Neuronal stem cell (in vitro differentiated cells): Measurements from ENCODE around the gene CDPF1.

ENCODE experiments used
- DNase-seq: peaks from one replicate; pipeline ENCODE4 v3.0.0-alpha.2; 2013; ENCODE audit warnings: low spot score
- H2AFZ ChIP-seq: one replicate; pipeline ENCODE4 v1.6.1; 2013; ENCODE audit warnings: mild to moderate bottlenecking, low read length, inconsistent platforms
- H2AK5ac ChIP-seq: 2 replicates; pipeline ENCODE4 v1.6.1; 2013; ENCODE audit warnings: low read depth, mild to moderate bottlenecking, inconsistent platforms, low read length, moderate library complexity, mixed read lengths
- H2BK120ac ChIP-seq: 2 replicates; pipeline ENCODE4 v1.6.1; 2013; ENCODE audit warnings: low read depth, mild to moderate bottlenecking, inconsistent platforms, low read length, moderate library complexity, mixed read lengths
- H2BK12ac ChIP-seq: one replicate; pipeline ENCODE4 v1.6.1; 2013; ENCODE audit warnings: low read length, inconsistent platforms
- H2BK15ac ChIP-seq: 2 replicates; pipeline ENCODE4 v1.6.1; 2013; ENCODE audit warnings: mild to moderate bottlenecking, low read length, inconsistent platforms, mixed read lengths
- H2BK5ac ChIP-seq: one replicate; pipeline ENCODE4 v1.6.1; 2013; ENCODE audit warnings: inconsistent platforms, mild to moderate bottlenecking, low read length, moderate library complexity
- H3K14ac ChIP-seq: one replicate; pipeline ENCODE4 v1.6.1; 2013; ENCODE audit warnings: low read length, inconsistent platforms
- H3K18ac ChIP-seq: 2 replicates; pipeline ENCODE4 v1.6.1; 2013; ENCODE audit warnings: low read length, inconsistent platforms
- H3K23ac ChIP-seq: 2 replicates; pipeline ENCODE4 v1.6.1; 2013; ENCODE audit warnings: low read depth, mild to moderate bottlenecking, mixed read lengths, low read length, inconsistent platforms; ENCODE audit not compliant: poor library complexity
- H3K27ac ChIP-seq: replicated peaks from 3 replicates; pipeline ENCODE4 v1.5.1; 2013; ENCODE audit warnings: low read length, inconsistent platforms
- H3K27me3 ChIP-seq, 3 experiments: 2 replicates each; pipeline ENCODE4 v1.6.1; 2013; ENCODE audit warnings: low read length in 3 of 3, mild to moderate bottlenecking in 2 of 3, inconsistent platforms in 1 of 3, low read depth in 1 of 3, mixed read lengths in 1 of 3, moderate library complexity in 1 of 3; ENCODE audit not compliant: control insufficient read depth in 3 of 3, insufficient read depth in 3 of 3
- H3K36me3 ChIP-seq, 2 donors: replicated peaks in 1 of 2; 2 replicates each; pipeline ENCODE4 v1.6.1; 2013; ENCODE audit warnings: low read length in 2 of 2; ENCODE audit not compliant: control insufficient read depth in 2 of 2, insufficient read depth in 2 of 2
- H3K4ac ChIP-seq: 2 replicates; pipeline ENCODE4 v1.6.1; 2013; ENCODE audit warnings: inconsistent platforms, mild to moderate bottlenecking, low read length, moderate library complexity
- H3K4me1 ChIP-seq, 2 donors: 1 replicate in 1 of 2; 2 replicates in 1 of 2; pipeline ENCODE4 v1.6.1; 2013; ENCODE audit warnings: low read length in 2 of 2, low read depth in 1 of 2; ENCODE audit not compliant: control insufficient read depth in 2 of 2, insufficient read depth in 1 of 2
- H3K4me2 ChIP-seq: one replicate; pipeline ENCODE4 v1.6.1; 2013; ENCODE audit warnings: mild to moderate bottlenecking, low read length, inconsistent platforms; ENCODE audit not compliant: insufficient read depth, poor library complexity, severe bottlenecking
- H3K4me3 ChIP-seq, 2 donors: 2 replicates each; pipeline ENCODE4 v1.5.1; 2013; ENCODE audit warnings: low read length in 2 of 2, mild to moderate bottlenecking in 2 of 2, inconsistent platforms in 1 of 2, moderate library complexity in 1 of 2
- H3K79me1 ChIP-seq: one replicate; pipeline ENCODE4 v1.6.1; 2013; ENCODE audit warnings: low read depth, mild to moderate bottlenecking, inconsistent platforms, low read length, moderate library complexity
- H3K9ac ChIP-seq: one replicate; pipeline ENCODE4 v1.6.1; 2013; ENCODE audit warnings: mild to moderate bottlenecking, low read depth, low read length, inconsistent platforms; ENCODE audit not compliant: poor library complexity
- H3K9me3 ChIP-seq, 2 donors: replicated peaks in 1 of 2; 2 replicates each; pipeline versions ENCODE3 to v1.6.1; 2013; ENCODE audit warnings: low read length in 2 of 2, mild to moderate bottlenecking in 2 of 2, inconsistent platforms in 1 of 2, low read depth in 1 of 2, mixed read lengths in 1 of 2, moderate library complexity in 1 of 2; ENCODE audit not compliant: control insufficient read depth in 2 of 2, insufficient read depth in 1 of 2
- H4K8ac ChIP-seq: one replicate; pipeline ENCODE4 v1.6.1; 2013; ENCODE audit warnings: low read depth, mild to moderate bottlenecking, inconsistent platforms, low read length, moderate library complexity
- H4K91ac ChIP-seq: one replicate; pipeline ENCODE4 v1.6.1; 2013; ENCODE audit warnings: low read length, low read depth, mild to moderate bottlenecking, inconsistent platforms; ENCODE audit not compliant: poor library complexity
- WGBS, 2 donors: extraction: QIAGEN DNeasy Blood & Tissue Kit; methylation state at CpG; one replicate each; pipeline ENCODE4 v1.1.7; 2013; ENCODE audit warnings: missing lambda C conversion rate in 2 of 2, mixed read lengths in 1 of 2; ENCODE audit not compliant: insufficient read length in 2 of 2, insufficient replicate concordance in 1 of 2; ENCODE audit errors: extremely low coverage in 2 of 2; 5-methylcytosine and 5-hydroxymethylcytosine counted together

The CDPF1 gene

DNA sequence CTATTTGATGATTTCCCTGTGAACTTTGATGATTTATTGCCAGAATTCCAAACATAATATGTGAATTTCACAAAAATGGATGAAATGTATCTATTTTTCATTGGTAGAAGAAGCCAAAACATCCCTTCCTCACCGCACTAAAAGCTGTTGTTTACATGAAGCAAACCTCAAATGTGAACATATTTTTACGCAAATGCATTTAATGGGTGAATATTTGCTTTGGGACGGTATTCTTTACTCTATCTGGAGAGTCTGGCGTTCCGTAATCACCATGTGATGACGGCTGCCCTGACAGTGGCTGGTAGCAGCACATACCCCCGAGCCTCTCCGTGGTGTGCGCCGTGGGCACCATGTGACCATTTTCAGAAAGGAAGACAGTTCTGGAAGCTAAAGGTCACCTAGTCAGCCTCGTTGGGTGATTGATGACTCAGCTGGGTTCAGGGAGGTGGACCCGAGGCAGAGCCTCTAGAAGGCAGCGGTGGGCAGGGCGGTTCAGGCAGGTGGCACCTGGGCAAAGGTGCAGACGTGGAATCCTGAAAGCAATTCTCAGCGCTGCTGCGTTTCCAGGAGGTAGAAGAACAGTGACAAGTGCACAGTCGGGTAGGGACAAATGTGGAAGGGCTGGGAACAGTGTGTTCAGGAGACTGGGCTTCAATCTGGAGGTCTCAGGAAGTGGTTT lies 54.5 kb downstream of the CDPF1 start:
- Histone ChIP-seq H3K23ac (peak overlapping the region; percentile 17), H3K4me1 (no peaks in the 10 kb centered on the region), H4K8ac (no peak overlapping the region), H3K4ac (no peak overlapping the region), H3K4me2 (no peak overlapping the region), H2BK5ac (peak overlapping the region; percentile 35), H3K9ac (no peak overlapping the region), H2AK5ac (no peak overlapping the region), H3K36me3 (no peaks in the 10 kb centered on the region), H2AFZ (no peak overlapping the region), H3K14ac (no peak overlapping the region), H3K9me3 (no peaks in the 10 kb centered on the region), H2BK15ac (no peak overlapping the region), H2BK12ac (no peak overlapping the region), H3K27ac (no peak overlapping the region), H4K91ac (no peak overlapping the region), H3K27me3 (no peaks in the 10 kb centered on the region), H3K4me3 (no peak overlapping the region), H2BK120ac (no peak overlapping the region), H3K79me1 (peaks cover 2% of the 10 kb centered on the region), H3K18ac (no peak overlapping the region)
- no CpG with 5 or more reads among the region's 18 CpGs for WGBS, 2 donors
- no peak for DNase-seq
